Suprapubic skin (tissue), 4 donors: Measurements from ENCODE around the gene ZBTB16.

Experiments used
- CTCF ChIP-seq, 2 donors: fragments of 200-600 bp in 1 of 2; fragments of 450-650 bp in 1 of 2; sonication (generic) in 1 of 2; IDR thresholded peaks; one replicate each; pipeline ENCODE4 v1.5.1; 2016 to 2019; ENCODE audit warnings: antibody characterized with exemption in 2 of 2, mild to moderate bottlenecking in 1 of 2, moderate library complexity in 1 of 2
- POLR2A ChIP-seq, 2 donors: fragments of 450-650 bp; IDR thresholded peaks; one replicate each; pipeline ENCODE4 v1.6.1; 2017; ENCODE audit warnings: antibody characterized with exemption in 2 of 2, mild to moderate bottlenecking in 2 of 2, moderate library complexity in 2 of 2
- POLR2AphosphoS5 ChIP-seq, 3 donors: sonication (generic); formaldehyde crosslinking; IDR thresholded peaks; one replicate each; pipeline ENCODE4 v1.6.1; 2017; ENCODE audit warnings: antibody characterized with exemption in 3 of 3

GRCh38 chr11:114182471-114183043 is 123.0 kb downstream of the ZBTB16 start:
- TF ChIP-seq CTCF (IDR thresholded peaks at IDR 0.05): no peak
- TF ChIP-seq POLR2A (IDR thresholded peaks at IDR 0.05): no peak
- TF ChIP-seq POLR2AphosphoS5 (IDR thresholded peaks at IDR 0.05): no peak
